ENCODE results near the gene DEFB127.
"Not testable (repeated sequence)": the region's sequence is repeated elsewhere in the genome, so short reads cannot be mapped to it uniquely, and the experiment has no call there.

The DEFB127 gene, protein sequence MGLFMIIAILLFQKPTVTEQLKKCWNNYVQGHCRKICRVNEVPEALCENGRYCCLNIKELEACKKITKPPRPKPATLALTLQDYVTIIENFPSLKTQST

DNA sequence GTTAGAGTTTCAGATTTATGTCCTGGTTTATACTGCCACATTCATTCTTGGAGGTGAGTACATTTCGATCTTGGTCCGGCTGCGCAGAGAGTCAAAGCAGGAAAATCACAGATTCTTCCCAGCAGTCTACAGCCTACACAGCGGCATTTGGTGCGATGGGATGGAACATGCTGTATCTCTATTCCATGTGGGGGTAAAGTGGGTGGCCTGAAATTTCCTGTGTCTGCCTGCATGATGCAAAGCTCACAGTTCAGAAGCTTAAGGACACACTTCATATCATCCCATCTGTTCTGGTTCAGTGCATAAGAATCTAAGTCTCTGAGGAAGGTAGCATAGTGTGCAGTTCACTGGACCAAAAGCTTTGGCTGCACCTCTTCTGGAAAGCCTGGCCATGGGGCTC, at the start of gene DEFB127:
Gene DEFB127, plus strand, starts transcription at position 301 of the 400 bp plus-strand sequence. Its CDS starts 91 bp downstream, at position 392.
- Histone ChIP-seq H3K9me3 (no peaks in the 10 kb centered on the region), H3K4me3 (no peak within 1 kb of the TSS), H3K27me3 (ENCODE audit: low read depth) (peaks cover 7% of the 10 kb centered on the region; the same call in 1 of the 2 replicates), H3K36me3 (replicated peaks) (no peaks in the 10 kb centered on the region), H3K4me1 (no peaks in the 10 kb centered on the region)
- in situ Hi-C loops (cut with MboI; ENCODE audit: low sequenced_read_pairs), result no loop called here
- DNase-seq (ENCODE audit: low spot score in 2 of 2), result no peak

DNA sequence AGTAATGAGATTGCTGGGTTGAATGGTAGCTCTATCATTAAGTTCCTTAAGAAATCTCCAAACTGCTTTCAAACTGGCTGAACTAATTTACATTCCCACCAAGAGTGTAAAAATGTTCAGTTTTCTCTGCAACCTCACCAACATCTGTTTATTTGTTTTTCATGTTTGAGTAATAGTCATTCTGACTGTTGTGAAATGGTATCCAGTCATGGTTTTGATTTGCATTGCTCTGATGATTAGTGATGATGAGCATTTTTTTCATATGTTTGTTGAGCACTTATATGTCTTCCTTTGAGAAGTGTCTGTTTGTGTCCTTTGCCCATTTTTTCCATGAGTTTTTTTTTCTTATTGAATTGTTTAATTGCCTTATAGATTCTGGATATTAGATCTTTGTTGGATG, 44.9 kb upstream of the DEFB127 start:
- DNase-seq (ENCODE audit: low spot score in 2 of 2), result no peak
- Histone ChIP-seq H3K4me1 (no peaks in the 10 kb centered on the region), H3K4me3 (no peak overlapping the region), H3K27me3 (ENCODE audit: low read depth) (peaks cover 14% of the 10 kb centered on the region), H3K9me3 (no peaks in the 10 kb centered on the region), H3K36me3 (replicated peaks) (no peaks in the 10 kb centered on the region)
- in situ Hi-C loops (cut with MboI; ENCODE audit: low sequenced_read_pairs), result no loop called here

DNA sequence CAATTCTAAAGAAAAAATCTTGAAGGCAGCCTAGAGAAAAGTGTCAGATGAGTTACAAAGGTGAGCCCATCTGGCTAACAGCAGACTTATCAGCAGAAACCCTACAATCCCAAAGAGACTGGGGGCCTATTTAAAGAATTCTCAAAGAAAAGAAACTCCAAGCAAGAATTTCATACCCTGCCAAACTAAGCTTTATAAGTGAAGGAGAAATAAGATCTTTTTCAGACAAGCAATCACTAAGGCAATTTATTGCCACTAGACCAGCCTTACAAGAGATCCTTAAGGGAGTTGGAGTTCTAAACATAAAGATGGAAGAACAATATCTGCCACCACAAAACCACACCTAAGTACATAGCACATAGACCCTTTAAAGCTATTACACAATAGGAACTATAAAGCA, 39.7 kb upstream of the DEFB127 start:
- Histone ChIP-seq H3K4me1 (no peaks in the 10 kb centered on the region), H3K27me3 (ENCODE audit: low read depth) (no peaks in the 10 kb centered on the region; the same call in 1 of the 2 replicates), H3K4me3 (no peak overlapping the region), H3K36me3 (replicated peaks) (no peaks in the 10 kb centered on the region), H3K9me3 (no peaks in the 10 kb centered on the region)
- in situ Hi-C loops (cut with MboI; ENCODE audit: low sequenced_read_pairs), result no loop called here
- DNase-seq (ENCODE audit: low spot score in 2 of 2), result no peak

DNA sequence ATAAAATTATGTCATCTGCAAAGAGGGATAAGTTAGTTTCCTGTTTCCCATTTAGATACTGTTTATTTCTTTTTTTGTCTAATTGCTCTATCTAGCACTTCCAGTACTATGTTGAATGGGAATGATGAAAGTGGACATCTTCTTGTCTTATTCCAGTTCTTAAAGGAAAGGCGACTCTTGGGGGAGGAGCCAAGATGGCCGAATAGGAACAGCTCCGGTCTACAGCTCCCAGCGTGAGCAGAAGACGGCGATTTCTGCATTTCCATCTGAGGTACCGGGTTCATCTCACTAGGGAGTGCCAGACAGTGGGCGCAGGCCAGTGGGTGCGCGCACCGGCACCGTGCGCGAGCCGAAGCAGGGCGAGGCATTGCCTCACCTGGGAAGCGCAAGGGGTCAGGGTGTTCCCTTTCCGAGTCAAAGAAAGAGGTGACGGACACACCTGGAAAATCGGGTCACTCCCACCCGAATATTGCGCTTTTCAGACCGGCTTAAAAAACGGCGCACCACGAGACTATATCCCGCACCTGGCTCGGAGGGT, 27.4 kb upstream of the DEFB127 start:
- H3K4me3 ChIP-seq; DNase-seq (ENCODE audit: low spot score in 2 of 2); H3K27me3 ChIP-seq (ENCODE audit: low read depth); H3K4me1 ChIP-seq; H3K36me3 ChIP-seq (replicated peaks); H3K9me3 ChIP-seq; in situ Hi-C loops (cut with MboI; ENCODE audit: low sequenced_read_pairs): not testable (repeated sequence)

DNA sequence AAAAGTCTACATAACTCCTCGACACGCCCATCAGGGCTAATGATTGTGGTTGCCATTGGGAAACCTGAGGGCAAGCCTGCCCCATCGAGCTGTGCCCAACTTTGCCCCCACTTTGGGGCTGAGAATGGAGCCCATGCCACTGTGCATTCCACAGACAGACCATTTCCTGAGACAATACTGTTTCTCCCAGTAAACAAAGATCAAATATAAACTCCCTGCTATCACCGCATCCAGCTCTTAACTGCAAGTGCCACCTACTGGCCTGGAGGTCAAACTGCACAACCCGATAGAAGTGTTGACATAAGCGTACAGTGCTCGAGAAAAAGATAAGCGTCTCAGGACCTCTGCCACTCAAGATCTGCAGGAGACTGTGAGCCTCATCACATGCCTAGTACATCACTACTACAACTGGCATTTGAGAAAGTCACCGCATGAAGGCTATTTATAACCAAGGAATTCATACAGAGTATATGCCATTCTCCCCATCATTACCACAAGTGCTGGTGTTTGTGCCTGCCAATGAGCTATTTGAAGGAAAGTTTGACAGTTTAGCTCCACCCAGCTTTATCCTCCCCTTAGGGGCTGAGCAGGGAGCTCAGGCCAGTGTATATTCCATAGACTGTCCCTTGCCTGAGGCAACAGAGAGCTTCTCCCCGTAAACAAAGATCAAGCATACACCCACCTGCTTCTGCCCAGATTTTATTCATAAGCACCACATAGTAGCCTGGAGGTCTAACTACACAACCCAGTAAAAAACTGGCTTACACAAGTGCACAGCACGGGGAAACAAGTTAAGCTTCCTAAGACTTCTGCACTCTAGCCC, 19.4 kb upstream of the DEFB127 start:
- peak; percentile 13 to 38 for DNase-seq (ENCODE audit: low spot score in 2 of 2)
- H3K4me3 ChIP-seq, result no peak overlapping the region
- in situ Hi-C loops (cut with MboI; ENCODE audit: low sequenced_read_pairs), result no loop called here
- no peaks in the 10 kb centered on the region for H3K36me3 ChIP-seq (replicated peaks)
- no peaks in the 10 kb centered on the region for H3K9me3 ChIP-seq
- peaks cover 7% of the 10 kb centered on the region for H3K4me1 ChIP-seq
- peaks cover 11% of the 10 kb centered on the region for H3K27me3 ChIP-seq (ENCODE audit: low read depth)

DNA sequence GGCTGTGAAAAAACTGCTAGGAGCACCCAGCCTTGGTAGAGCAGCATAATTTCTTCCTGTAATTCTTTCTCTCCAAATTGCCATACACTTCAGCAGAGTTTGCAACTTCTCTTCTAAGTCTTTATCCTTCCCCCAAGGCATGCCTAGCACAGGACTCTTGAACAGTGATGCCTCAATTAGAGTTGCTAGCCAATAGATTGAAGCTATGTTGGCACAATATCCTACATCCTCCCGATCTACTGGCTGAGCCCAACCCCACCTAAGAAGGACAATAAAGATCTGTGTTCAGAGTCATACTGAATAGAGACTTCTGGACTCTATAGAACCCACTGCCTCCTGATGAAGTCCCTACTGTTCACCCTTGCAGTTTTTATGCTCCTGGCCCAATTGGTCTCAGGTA, 15.0 kb upstream of the DEFB127 start, which contains the start of gene DEFB126:
Gene DEFB126, plus strand, starts transcription at position 301 of the 400 bp plus-strand sequence. Its CDS starts 39 bp downstream, at position 340.
- no peaks in the 10 kb centered on the region for H3K9me3 ChIP-seq
- no peak for DNase-seq (ENCODE audit: low spot score in 2 of 2)
- peaks cover 39% of the 10 kb centered on the region for H3K27me3 ChIP-seq (ENCODE audit: low read depth)
- H3K36me3 ChIP-seq (replicated peaks), result no peaks in the 10 kb centered on the region
- H3K4me1 ChIP-seq, result peaks cover 7% of the 10 kb centered on the region
- no peak within 1 kb of the TSS for H3K4me3 ChIP-seq
- in situ Hi-C loops (cut with MboI; ENCODE audit: low sequenced_read_pairs), result no loop called here

DNA sequence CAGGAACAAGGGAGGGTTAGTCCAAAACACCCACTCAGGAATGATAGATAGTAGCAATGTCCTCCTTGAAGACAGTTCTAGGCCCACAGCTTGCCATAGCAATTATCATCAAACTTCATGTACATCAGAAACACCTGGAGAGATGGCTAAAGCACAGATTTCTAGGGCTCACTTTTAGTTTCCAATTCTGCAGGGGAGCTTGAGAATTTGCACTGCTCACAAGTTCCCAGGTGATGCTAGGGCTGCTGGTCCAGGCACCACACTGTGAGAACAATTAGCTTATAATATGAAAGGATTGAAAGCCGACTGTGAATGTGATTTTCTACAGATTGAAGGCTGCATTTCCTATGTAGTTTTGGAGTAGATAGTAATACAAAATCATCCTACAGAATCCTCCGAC, 11.4 kb upstream of the DEFB127 start:
- no peak for DNase-seq (ENCODE audit: low spot score in 2 of 2)
- H3K27me3 ChIP-seq (ENCODE audit: low read depth), result peaks cover 51% of the 10 kb centered on the region
- H3K4me1 ChIP-seq, result no peaks in the 10 kb centered on the region
- no peak overlapping the region for H3K4me3 ChIP-seq
- H3K36me3 ChIP-seq (replicated peaks), result no peaks in the 10 kb centered on the region
- H3K9me3 ChIP-seq, result no peaks in the 10 kb centered on the region
- in situ Hi-C loops (cut with MboI; ENCODE audit: low sequenced_read_pairs), result no loop called here

DNA sequence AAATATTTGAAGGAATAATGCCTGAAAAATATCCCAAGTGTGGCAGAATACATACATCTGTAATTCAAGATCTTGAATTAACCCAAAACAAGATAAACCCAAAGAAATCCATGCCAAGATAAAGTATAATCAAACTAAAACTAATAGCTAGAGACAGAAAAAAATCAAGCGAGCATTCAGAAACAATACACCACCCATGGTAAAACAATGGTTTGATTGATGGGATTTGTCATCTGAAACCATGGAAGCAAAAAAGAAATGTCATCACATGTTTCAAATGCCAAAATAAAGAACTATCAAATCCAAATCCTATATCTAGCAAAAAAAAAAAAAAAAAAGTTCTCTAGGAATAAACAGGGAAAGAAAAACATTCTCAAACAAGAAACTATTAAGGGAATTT, 5.1 kb upstream of the DEFB127 start:
- Histone ChIP-seq H3K9me3 (peaks cover 2% of the 10 kb centered on the region; the same call in 1 of the 2 replicates), H3K4me3 (no peak overlapping the region), H3K27me3 (ENCODE audit: low read depth) (peaks cover 18% of the 10 kb centered on the region), H3K4me1 (no peaks in the 10 kb centered on the region), H3K36me3 (replicated peaks) (no peaks in the 10 kb centered on the region)
- DNase-seq (ENCODE audit: low spot score in 2 of 2), result no peak
- in situ Hi-C loops (cut with MboI; ENCODE audit: low sequenced_read_pairs), result no loop called here

DNA sequence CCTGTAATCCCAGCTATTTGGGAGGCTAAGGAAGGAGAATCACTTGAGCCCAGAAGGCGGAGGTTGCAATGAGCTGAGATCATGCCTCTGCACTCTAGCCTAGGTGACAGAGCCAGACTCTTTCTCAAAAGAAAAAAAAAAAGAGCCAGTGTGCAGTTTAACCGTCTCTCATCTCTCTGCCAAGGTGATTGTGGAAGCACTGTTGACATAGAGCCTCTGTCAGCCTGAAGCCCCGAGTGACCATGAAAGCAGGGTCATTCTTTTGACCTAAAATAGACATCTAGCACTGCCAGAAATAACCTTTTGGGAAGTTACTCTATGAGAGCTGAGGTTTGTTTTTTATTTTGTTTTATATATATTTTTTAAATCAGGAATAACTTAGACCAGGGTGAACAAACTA, 7.4 kb downstream of the DEFB127 start:
- no peak overlapping the region for H3K4me3 ChIP-seq
- in situ Hi-C loops (cut with MboI; ENCODE audit: low sequenced_read_pairs), result no loop called here
- H3K27me3 ChIP-seq (ENCODE audit: low read depth), result peaks cover 16% of the 10 kb centered on the region; the same call in 1 of the 2 replicates
- no peaks in the 10 kb centered on the region for H3K9me3 ChIP-seq
- DNase-seq (ENCODE audit: low spot score in 2 of 2), result no peak
- no peaks in the 10 kb centered on the region for H3K36me3 ChIP-seq (replicated peaks)
- no peaks in the 10 kb centered on the region for H3K4me1 ChIP-seq

DNA sequence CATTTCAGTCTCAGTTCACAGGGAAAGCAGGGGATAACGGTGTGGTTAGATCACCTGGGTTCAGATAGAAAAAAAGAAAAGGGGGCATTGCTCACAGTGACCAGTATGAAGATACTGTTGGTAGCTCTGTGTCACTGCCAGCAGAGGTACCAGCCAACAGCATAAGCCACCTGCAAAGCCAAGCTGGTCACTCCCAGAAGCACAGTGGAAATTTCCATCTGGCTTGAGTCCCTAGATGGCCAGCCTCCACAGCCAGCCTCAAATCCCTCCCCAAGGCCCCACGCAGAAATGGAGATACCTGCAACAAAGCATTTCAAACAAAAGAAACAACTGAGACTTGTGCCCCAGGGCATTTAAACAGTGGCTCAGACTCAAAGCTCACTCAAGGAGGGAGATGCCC, 11.6 kb downstream of the DEFB127 start:
- in situ Hi-C loops (cut with MboI; ENCODE audit: low sequenced_read_pairs), result no loop called here
- no peaks in the 10 kb centered on the region for H3K36me3 ChIP-seq (replicated peaks)
- peaks cover 16% of the 10 kb centered on the region; the same call in 1 of the 2 replicates for H3K27me3 ChIP-seq (ENCODE audit: low read depth)
- no peaks in the 10 kb centered on the region for H3K9me3 ChIP-seq
- no peak overlapping the region for H3K4me3 ChIP-seq
- DNase-seq (ENCODE audit: low spot score in 2 of 2), result no peak
- H3K4me1 ChIP-seq, result no peaks in the 10 kb centered on the region

DNA sequence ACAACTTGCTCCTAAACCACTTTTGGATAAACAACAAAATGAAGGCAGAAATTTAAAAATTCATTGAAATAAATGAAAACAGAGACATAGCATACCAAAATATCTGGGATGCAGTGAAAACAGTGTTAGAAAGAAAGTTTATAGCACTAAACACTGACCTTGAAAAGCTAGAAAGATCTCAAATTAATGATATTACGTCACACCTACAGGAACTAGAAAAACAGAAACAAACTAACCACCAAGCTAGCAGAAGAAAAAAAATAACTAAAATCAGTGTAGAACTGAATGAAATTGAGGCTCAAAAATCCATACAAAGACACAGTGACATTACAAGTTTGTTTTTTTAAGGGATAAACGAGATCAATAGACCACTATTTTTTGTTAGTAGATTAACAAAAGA, 27.0 kb downstream of the DEFB127 start:
- in situ Hi-C loops (cut with MboI; ENCODE audit: low sequenced_read_pairs), result no loop called here
- H3K4me3 ChIP-seq, result no peak overlapping the region
- no peaks in the 10 kb centered on the region for H3K9me3 ChIP-seq
- no peaks in the 10 kb centered on the region for H3K36me3 ChIP-seq (replicated peaks)
- no peak for DNase-seq (ENCODE audit: low spot score in 2 of 2)
- peaks cover 8% of the 10 kb centered on the region for H3K4me1 ChIP-seq
- H3K27me3 ChIP-seq (ENCODE audit: low read depth), result peaks cover 8% of the 10 kb centered on the region

DNA sequence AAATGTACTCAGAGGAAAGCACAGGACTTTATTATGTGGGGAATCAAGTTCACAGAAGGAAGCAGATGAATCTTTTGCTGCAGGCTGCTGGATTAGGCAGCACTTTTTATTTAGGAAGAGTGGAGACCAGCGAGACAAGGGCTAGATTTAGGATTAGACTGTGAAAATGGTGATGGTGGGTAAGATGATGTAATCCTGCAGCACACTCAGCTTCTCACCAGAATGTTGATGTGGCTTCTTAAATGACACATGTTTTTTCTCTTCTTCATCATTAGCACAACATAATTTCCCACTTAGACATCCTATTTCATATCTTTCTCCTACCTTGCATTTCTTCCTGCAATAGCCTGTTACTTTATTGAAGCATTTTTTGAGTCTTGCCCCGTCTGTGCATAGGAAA, 30.5 kb downstream of the DEFB127 start:
- DNase-seq (ENCODE audit: low spot score in 2 of 2), result no peak
- Histone ChIP-seq H3K4me1 (peaks cover 8% of the 10 kb centered on the region), H3K4me3 (no peak overlapping the region), H3K9me3 (no peaks in the 10 kb centered on the region), H3K36me3 (replicated peaks) (no peaks in the 10 kb centered on the region), H3K27me3 (ENCODE audit: low read depth) (peaks cover 9% of the 10 kb centered on the region)
- in situ Hi-C loops (cut with MboI; ENCODE audit: low sequenced_read_pairs), result no loop called here

DNA sequence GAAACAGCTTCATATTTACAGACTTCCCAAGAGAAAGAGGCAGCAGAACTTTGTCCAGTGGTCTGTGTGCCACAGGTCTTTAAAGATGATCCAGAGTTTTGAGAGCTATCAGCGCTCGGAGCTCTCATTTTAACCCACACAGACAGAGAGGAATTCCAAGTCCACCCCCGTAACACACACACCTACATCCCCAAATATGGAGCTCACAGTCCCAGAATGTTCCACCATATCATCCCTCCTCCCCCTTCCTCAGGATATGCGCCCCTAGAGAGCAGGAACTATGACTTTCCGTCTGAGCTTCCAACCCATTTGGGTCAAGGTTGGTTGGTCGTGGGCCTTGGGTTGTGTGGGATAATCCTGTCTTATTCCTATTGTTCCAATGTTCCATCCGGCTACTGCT, 32.4 kb downstream of the DEFB127 start, which contains the start of gene DEFB128:
Gene DEFB128, minus strand, starts transcription at position 101 of the 400 bp plus-strand sequence. Its CDS starts 88 bp downstream, at position 13.
- Histone ChIP-seq H3K36me3 (replicated peaks) (no peaks in the 10 kb centered on the region), H3K4me1 (no peaks in the 10 kb centered on the region), H3K4me3 (no peak within 1 kb of the TSS), H3K27me3 (ENCODE audit: low read depth) (peaks cover 13% of the 10 kb centered on the region), H3K9me3 (no peaks in the 10 kb centered on the region)
- in situ Hi-C loops (cut with MboI; ENCODE audit: low sequenced_read_pairs), result no loop called here
- no peak for DNase-seq (ENCODE audit: low spot score in 2 of 2)

DNA sequence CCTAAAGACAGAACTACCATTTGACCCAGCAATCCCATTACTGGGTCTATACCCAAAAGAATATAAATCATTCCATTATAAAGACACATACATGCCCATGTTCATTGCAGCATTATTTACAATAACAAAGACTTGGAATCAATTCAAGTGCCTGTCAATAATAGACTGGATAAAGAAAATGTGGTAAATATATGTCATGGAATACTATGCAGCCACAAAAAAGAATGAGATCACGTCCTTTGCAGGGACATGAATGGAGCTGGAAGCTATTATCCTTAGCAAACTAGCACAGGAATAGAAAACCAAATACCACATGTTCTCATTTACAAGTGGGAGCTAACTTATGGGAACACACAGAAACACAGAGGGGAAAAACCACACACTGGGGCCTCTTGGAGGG, 41.0 kb downstream of the DEFB127 start:
- DNase-seq (ENCODE audit: low spot score in 2 of 2), result no peak
- H3K9me3 ChIP-seq, result no peaks in the 10 kb centered on the region

More for the DNA sequence above, 41.0 kb downstream of the DEFB127 start:
- in situ Hi-C loops (cut with MboI; ENCODE audit: low sequenced_read_pairs), result no loop called here
- no peaks in the 10 kb centered on the region for H3K4me1 ChIP-seq
- H3K36me3 ChIP-seq (replicated peaks), result no peaks in the 10 kb centered on the region
- H3K27me3 ChIP-seq (ENCODE audit: low read depth), result peaks cover 26% of the 10 kb centered on the region
- H3K4me3 ChIP-seq, result no peak overlapping the region
